Liver (tissue), 9 donors: Measurements from ENCODE around the gene ING1. TPM values are rescaled to one million over a fixed set of nuclear protein-coding genes. Genes with fewer than 3 reads are reported as not detected.
"Not testable (repeated sequence)": the region's sequence is repeated elsewhere in the genome, so short reads cannot be mapped to it uniquely, and the experiment has no call there.

Source experiments
- DNase-seq: peaks from one replicate; pipeline ENCODE4 v3.0.0-alpha.2; 2017; ENCODE audit warnings: low spot score
- H3K27ac ChIP-seq, 2 donors: one replicate each; pipeline ENCODE4 v1.7.0; 2013; ENCODE audit warnings: inconsistent platforms in 2 of 2, low read length in 2 of 2, control low read depth in 1 of 2, low read depth in 1 of 2, mild to moderate bottlenecking in 1 of 2
- H3K27me3 ChIP-seq, 4 donors: one replicate each; pipeline versions ENCODE4 v1.6.1 to v1.7.0; 2013; ENCODE audit warnings: low read length in 3 of 4, inconsistent platforms in 1 of 4, mild to moderate bottlenecking in 1 of 4, moderate library complexity in 1 of 4; ENCODE audit not compliant: control insufficient read depth in 4 of 4, insufficient read depth in 4 of 4
- H3K36me3 ChIP-seq, 4 donors: one replicate each; pipeline versions ENCODE4 v1.6.1 to v1.7.0; 2013; ENCODE audit warnings: low read length in 3 of 4, mild to moderate bottlenecking in 3 of 4, low read depth in 1 of 4, moderate library complexity in 1 of 4; ENCODE audit not compliant: control insufficient read depth in 4 of 4, insufficient read depth in 3 of 4
- H3K4me1 ChIP-seq, 4 donors: one replicate each; pipeline versions ENCODE4 v1.6.1 to v1.7.0; 2013; ENCODE audit warnings: low read length in 3 of 4, mild to moderate bottlenecking in 3 of 4, moderate library complexity in 1 of 4; ENCODE audit not compliant: control insufficient read depth in 4 of 4, insufficient read depth in 4 of 4
- H3K4me3 ChIP-seq, 3 donors: one replicate each; pipeline versions ENCODE4 v1.6.1 to v1.7.0; 2013; ENCODE audit warnings: low read length in 3 of 3, control low read depth in 1 of 3, low read depth in 1 of 3, mild to moderate bottlenecking in 1 of 3
- H3K9ac ChIP-seq, 2 donors: one replicate each; pipeline ENCODE4 v1.7.0; 2013; ENCODE audit warnings: low read length in 2 of 2, mild to moderate bottlenecking in 2 of 2, moderate library complexity in 2 of 2, control low read depth in 1 of 2, low read depth in 1 of 2
- H3K9me3 ChIP-seq, 4 donors: one replicate each; pipeline versions ENCODE4 v1.6.1 to v1.7.0; 2013; ENCODE audit warnings: low read length in 3 of 4; ENCODE audit not compliant: control insufficient read depth in 4 of 4
- ATF3 ChIP-seq: IDR thresholded peaks from 2 replicates; pipeline ENCODE4 v1.6.1; 2016; ENCODE audit warnings: antibody characterized with exemption
- CTCF ChIP-seq: fragments of 150-350 bp; IDR thresholded peaks from 2 replicates; pipeline ENCODE4 v1.5.1; 2017; ENCODE audit warnings: improper control_type of control experiment, low read depth, low read length; ENCODE audit not compliant: missing input control
- EGR1 ChIP-seq, 2 donors: IDR thresholded peaks; 2 replicates each; pipeline ENCODE4 v1.6.1; 2016 to 2018; ENCODE audit warnings: antibody characterized with exemption in 2 of 2, low read depth in 2 of 2
- GABPA ChIP-seq, 2 donors: IDR thresholded peaks in 1 of 2; conservative IDR thresholded peaks in 1 of 2; 2 replicates each; pipeline ENCODE4 v1.6.1; 2016; ENCODE audit warnings: antibody characterized with exemption in 2 of 2, mild to moderate bottlenecking in 1 of 2, moderate library complexity in 1 of 2
- HNF4G ChIP-seq: IDR thresholded peaks from 2 replicates; pipeline ENCODE4 v1.6.1; 2016; ENCODE audit warnings: antibody characterized with exemption
- NR2F2 ChIP-seq: IDR thresholded peaks from 2 replicates; pipeline ENCODE4 v1.6.1; 2016; ENCODE audit warnings: antibody characterized with exemption
- RAD21 ChIP-seq, 2 donors: IDR thresholded peaks; 2 replicates each; pipeline ENCODE4 v1.6.1; 2016; ENCODE audit warnings: antibody characterized with exemption in 2 of 2, mild to moderate bottlenecking in 2 of 2
- REST ChIP-seq: IDR thresholded peaks from 2 replicates; pipeline ENCODE4 v1.6.1; 2016; ENCODE audit warnings: antibody characterized with exemption, mild to moderate bottlenecking
- RXRA ChIP-seq, 2 donors: IDR thresholded peaks; 2 replicates each; pipeline ENCODE4 v1.6.1; 2017 to 2018; ENCODE audit warnings: antibody characterized with exemption in 2 of 2, mild to moderate bottlenecking in 1 of 2
- SP1 ChIP-seq: IDR thresholded peaks from 2 replicates; pipeline ENCODE4 v1.6.1; 2018; ENCODE audit warnings: antibody characterized with exemption, mild to moderate bottlenecking
- TAF1 ChIP-seq: conservative IDR thresholded peaks from 2 replicates; pipeline ENCODE4 v1.6.1; 2016; ENCODE audit warnings: antibody characterized with exemption, mild to moderate bottlenecking
- YY1 ChIP-seq: IDR thresholded peaks from 2 replicates; pipeline ENCODE4 v1.6.1; 2016; ENCODE audit warnings: antibody characterized with exemption, mild to moderate bottlenecking
- ZBTB33 ChIP-seq: IDR thresholded peaks from 2 replicates; pipeline ENCODE4 v1.6.1; 2016; ENCODE audit warnings: antibody characterized with exemption
- WGBS: extraction: QIAGEN DNeasy Blood & Tissue Kit; methylation state at CpG from one replicate; pipeline ENCODE4 v1.1.7; 2013; 5-methylcytosine and 5-hydroxymethylcytosine counted together
- polyA plus RNA-seq, 2 donors: library from polyadenylated mRNA; stranded (reverse) in 1 of 2; unstranded in 1 of 2; fragments of 200-250 nt in 1 of 2; fragments of >200 nt in 1 of 2; fragmentation: Nextera tagmentation in 1 of 2; extraction: Ambion mirVana in 1 of 2; gene quantifications; one replicate each; pipeline versions ENCODE4 v1.2.1 to v1.2.3, GENCODE V29; 2013 to 2015
- total RNA-seq, 2 donors: library from RNA; depleted of rRNA; stranded (reverse); fragments of >200 nt; gene quantifications; one replicate each; pipeline ENCODE4 v1.2.3, GENCODE V29; 2014
- donor health status: healthy.
- donor health status: healthy.
- donor health status: healthy.
- donor health status: healthy.
- donor health status: healthy.

The ING1 gene
- total and polyA plus RNA-seq, 4 donors: 7.5 to 14.1 (median 9.1) TPM

GRCh38 chr13:110726153-110726552 is 12.7 kb downstream of the ING1 start:
- not testable (repeated sequence) for DNase-seq, H3K4me3 ChIP-seq, H3K36me3 ChIP-seq, H3K9me3 ChIP-seq, H3K9ac ChIP-seq, H3K27ac ChIP-seq, H3K4me1 ChIP-seq, H3K27me3 ChIP-seq
- 95% methylated on average over 6 of the region's 6 CpGs for WGBS

GRCh38 chr13:110726726-110727125 is 13.2 kb downstream of the ING1 start:
- TF ChIP-seq HNF4G (no peak), ATF3 (no peak), ZBTB33 (no peak), GABPA (IDR thresholded peaks at IDR 0.05 in 1 of 2, conservative IDR thresholded peaks at IDR 0.05 in 1 of 2) (no peak), RXRA (IDR thresholded peaks at IDR 0.05) (no peak), RAD21 (IDR thresholded peaks at IDR 0.05) (no peak), CTCF (no peak), SP1 (no peak), NR2F2 (no peak), TAF1 (no peak), REST (no peak), YY1 (no peak), EGR1 (IDR thresholded peaks at IDR 0.05; ENCODE audit: low read depth in 2 of 2) (no peak)
- DNase-seq: no peak
- H3K9ac ChIP-seq: no peak overlapping the region
- no peak overlapping the region for H3K27ac ChIP-seq
- peaks cover 0 to 1% (median 0%) of the 10 kb centered on the region in 4 donors for H3K36me3 ChIP-seq
- WGBS: 87% methylated on average over 9 of the region's 9 CpGs
- no peaks in the 10 kb centered on the region for H3K27me3 ChIP-seq
- H3K4me1 ChIP-seq: peaks cover 0 to 4% (median 2%) of the 10 kb centered on the region in 4 donors
- H3K9me3 ChIP-seq: no peaks in the 10 kb centered on the region
- H3K4me3 ChIP-seq: no peak overlapping the region
